Calu3 (cell line): ENCODE data around the gene OR2K2. TPM values are rescaled to one million over a fixed set of nuclear protein-coding genes. Genes with fewer than 3 reads are reported as not detected.
"Not testable (repeated sequence)": the region's sequence is repeated elsewhere in the genome, so short reads cannot be mapped to it uniquely, and the experiment has no call there.

ENCODE experiments used
- BruUV-seq: library from RNA; stranded (reverse); fragments of 400-500 nt; replicated peaks from 2 replicates; lab custom pipeline; 2021; lab: Mats Ljungman, UMichigan
- CTCF ChIA-PET: fragments of 300-600 bp; sonication (Branson Sonifier 250); formaldehyde crosslinking; loops from one replicate; lab custom pipeline; 2022; ENCODE audit warnings: antibody characterized with exemption; lab: Charles Lee
- DNase-seq: peaks from one replicate; pipeline ENCODE4 v3.0.0; 2022
- H3K27ac Mint-ChIP-seq: one replicate; pipeline ENCODE4 v1.8.0; 2022; ENCODE audit warnings: mixed read lengths; ENCODE audit not compliant: unreplicated experiment
- H3K27me3 Mint-ChIP-seq: one replicate; pipeline ENCODE4 v1.8.0; 2022; ENCODE audit warnings: mixed read lengths; ENCODE audit not compliant: unreplicated experiment
- H3K36me3 Mint-ChIP-seq: one replicate; pipeline ENCODE4 v1.8.0; 2022; ENCODE audit warnings: mild to moderate bottlenecking, moderate library complexity, mixed read lengths; ENCODE audit not compliant: insufficient read depth, unreplicated experiment
- H3K4me1 Mint-ChIP-seq: one replicate; pipeline ENCODE4 v1.8.0; 2022; ENCODE audit warnings: mild to moderate bottlenecking, low read depth, mixed read lengths; ENCODE audit not compliant: unreplicated experiment
- H3K4me3 Mint-ChIP-seq: one replicate; pipeline ENCODE4 v1.8.0; 2022; ENCODE audit warnings: mild to moderate bottlenecking, low read depth, moderate library complexity, mixed read lengths; ENCODE audit not compliant: unreplicated experiment
- H3K9me3 Mint-ChIP-seq: one replicate; pipeline ENCODE4 v1.8.0; 2022; ENCODE audit warnings: low read depth, mixed read lengths; ENCODE audit not compliant: unreplicated experiment
- intact Hi-C: fragments of 100-400 bp; cut with micrococcal nuclease; formaldehyde crosslinking; loops from one replicate; pipeline ENCODE4 v1.10.0; 2022; ENCODE audit not compliant: unreplicated experiment
- total RNA-seq: library from RNA; stranded (reverse); gene quantifications from 2 replicates; pipeline ENCODE4 v1.2.3, GENCODE V29; 2022
- TF ChIP-seq, protein P1 (sequence below): fragments of 200-600 bp; IDR thresholded peaks from one replicate; pipeline ENCODE4 v1.8.0; 2022; ENCODE audit warnings: antibody characterized with exemption; ENCODE audit not compliant: unreplicated experiment

The OR2K2 gene
- total RNA-seq, 1 experiment from 2014 or later = not detected

DNA sequence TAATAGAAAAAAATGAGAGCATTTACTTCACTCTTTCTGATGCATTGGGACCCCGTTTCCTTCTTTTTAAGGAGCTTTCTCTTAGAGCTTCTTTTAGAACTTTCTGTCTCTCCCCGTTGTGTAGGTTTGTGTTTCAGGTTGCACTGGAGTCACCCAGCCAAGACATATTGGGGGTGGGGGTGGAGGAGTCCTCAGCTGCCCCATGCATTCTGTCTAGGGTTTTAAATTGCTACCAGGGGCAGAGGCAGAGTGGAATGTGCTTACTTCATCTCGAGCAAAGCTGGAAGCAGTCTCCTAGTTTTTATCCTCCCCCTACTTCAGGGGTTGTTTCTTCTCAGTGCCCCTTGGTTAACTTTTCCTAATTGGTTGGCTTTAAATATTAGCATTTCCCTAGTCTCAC is 9.4 kb downstream of the OR2K2 start:
- H3K27ac Mint-ChIP-seq = no peak overlapping the region
- no peak overlapping the region for H3K4me3 Mint-ChIP-seq
- H3K36me3 Mint-ChIP-seq = no peaks in the 10 kb centered on the region
- CTCF ChIA-PET = no interaction called here
- no peaks in the 10 kb centered on the region for H3K9me3 Mint-ChIP-seq
- no peaks in the 10 kb centered on the region for H3K27me3 Mint-ChIP-seq
- BruUV-seq = no TSS peak
- no peaks in the 10 kb centered on the region for H3K4me1 Mint-ChIP-seq
- DNase-seq = no peak
- TF ChIP-seq, protein P1, sequence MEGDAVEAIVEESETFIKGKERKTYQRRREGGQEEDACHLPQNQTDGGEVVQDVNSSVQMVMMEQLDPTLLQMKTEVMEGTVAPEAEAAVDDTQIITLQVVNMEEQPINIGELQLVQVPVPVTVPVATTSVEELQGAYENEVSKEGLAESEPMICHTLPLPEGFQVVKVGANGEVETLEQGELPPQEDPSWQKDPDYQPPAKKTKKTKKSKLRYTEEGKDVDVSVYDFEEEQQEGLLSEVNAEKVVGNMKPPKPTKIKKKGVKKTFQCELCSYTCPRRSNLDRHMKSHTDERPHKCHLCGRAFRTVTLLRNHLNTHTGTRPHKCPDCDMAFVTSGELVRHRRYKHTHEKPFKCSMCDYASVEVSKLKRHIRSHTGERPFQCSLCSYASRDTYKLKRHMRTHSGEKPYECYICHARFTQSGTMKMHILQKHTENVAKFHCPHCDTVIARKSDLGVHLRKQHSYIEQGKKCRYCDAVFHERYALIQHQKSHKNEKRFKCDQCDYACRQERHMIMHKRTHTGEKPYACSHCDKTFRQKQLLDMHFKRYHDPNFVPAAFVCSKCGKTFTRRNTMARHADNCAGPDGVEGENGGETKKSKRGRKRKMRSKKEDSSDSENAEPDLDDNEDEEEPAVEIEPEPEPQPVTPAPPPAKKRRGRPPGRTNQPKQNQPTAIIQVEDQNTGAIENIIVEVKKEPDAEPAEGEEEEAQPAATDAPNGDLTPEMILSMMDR = no peak
- intact Hi-C loops = no loop called here

DNA sequence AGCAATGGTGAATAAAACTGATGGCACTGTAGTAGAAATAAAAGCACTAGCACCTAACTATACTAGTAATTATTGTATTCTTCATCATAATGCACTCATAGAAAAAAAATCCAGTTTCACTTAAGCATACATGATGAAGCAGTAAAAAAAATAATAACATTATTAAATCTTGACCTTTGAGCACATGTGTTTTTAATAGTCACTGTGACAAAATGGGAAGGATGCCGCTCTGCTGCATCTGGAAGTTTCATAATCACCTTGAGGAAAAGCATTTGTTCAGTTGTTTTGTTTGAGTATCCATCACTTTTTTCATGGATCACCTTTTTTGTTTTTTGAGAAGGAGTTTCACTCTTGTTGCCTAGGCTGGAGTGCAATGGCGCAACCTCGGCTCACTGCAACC is 13.2 kb downstream of the OR2K2 start:
- H3K9me3 Mint-ChIP-seq = no peaks in the 10 kb centered on the region
- DNase-seq = no peak
- H3K4me1 Mint-ChIP-seq = no peaks in the 10 kb centered on the region
- CTCF ChIA-PET = no interaction called here
- no peaks in the 10 kb centered on the region for H3K27me3 Mint-ChIP-seq
- H3K4me3 Mint-ChIP-seq = no peak overlapping the region
- TF ChIP-seq, protein P1 = no peak
- H3K36me3 Mint-ChIP-seq = no peaks in the 10 kb centered on the region
- no peak overlapping the region for H3K27ac Mint-ChIP-seq
- no TSS peak for BruUV-seq
- intact Hi-C loops = no loop called here

DNA sequence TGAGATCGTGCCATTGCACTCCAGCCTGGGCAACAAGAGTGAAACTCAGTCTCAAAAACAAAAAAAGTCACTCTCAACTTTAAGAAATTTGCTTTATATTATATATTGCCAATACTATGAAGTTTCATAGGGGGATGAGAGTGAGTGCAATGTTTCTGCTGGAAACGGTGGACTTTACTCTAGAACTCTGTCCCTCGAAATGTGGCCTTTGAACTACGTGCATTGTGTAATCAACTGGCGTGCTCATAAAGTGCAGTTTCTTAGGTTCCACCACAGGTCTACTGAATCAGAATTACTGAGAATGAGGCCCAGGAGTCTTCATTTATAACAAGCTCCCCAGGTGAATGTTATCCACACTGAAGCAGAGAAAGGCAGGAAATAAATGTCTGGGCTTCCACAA is 24.1 kb downstream of the OR2K2 start:
- H3K36me3 Mint-ChIP-seq = no peaks in the 10 kb centered on the region
- no peak overlapping the region for H3K27ac Mint-ChIP-seq
- CTCF ChIA-PET = no interaction called here
- intact Hi-C loops = no loop called here
- H3K9me3 Mint-ChIP-seq = no peaks in the 10 kb centered on the region
- DNase-seq = no peak
- no peak overlapping the region for H3K4me3 Mint-ChIP-seq
- TF ChIP-seq, protein P1 = no peak
- no TSS peak for BruUV-seq
- H3K27me3 Mint-ChIP-seq = no peaks in the 10 kb centered on the region
- H3K4me1 Mint-ChIP-seq = no peaks in the 10 kb centered on the region

DNA sequence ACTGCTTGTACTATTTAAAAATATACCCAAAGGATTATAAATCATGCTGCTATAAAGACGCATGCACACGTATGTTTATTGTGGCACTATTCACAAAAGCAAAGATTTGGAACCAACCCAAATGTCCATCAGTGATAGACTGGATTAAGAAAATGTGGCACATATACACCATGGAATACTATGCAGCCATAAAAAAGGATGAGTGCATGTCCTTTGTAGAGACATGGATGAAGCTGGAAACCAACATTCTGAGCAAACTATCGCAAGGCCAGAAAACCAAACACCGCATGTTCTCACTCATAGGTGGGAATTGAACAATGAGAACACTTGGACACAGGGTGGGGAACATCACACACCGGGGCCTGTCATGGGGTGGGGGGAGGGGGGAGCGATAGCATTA is 26.0 kb downstream of the OR2K2 start:
- H3K9me3 Mint-ChIP-seq, intact Hi-C loops, CTCF ChIA-PET, DNase-seq, H3K27ac Mint-ChIP-seq, H3K27me3 Mint-ChIP-seq, H3K4me1 Mint-ChIP-seq, H3K36me3 Mint-ChIP-seq, H3K4me3 Mint-ChIP-seq, BruUV-seq: not testable (repeated sequence)

DNA sequence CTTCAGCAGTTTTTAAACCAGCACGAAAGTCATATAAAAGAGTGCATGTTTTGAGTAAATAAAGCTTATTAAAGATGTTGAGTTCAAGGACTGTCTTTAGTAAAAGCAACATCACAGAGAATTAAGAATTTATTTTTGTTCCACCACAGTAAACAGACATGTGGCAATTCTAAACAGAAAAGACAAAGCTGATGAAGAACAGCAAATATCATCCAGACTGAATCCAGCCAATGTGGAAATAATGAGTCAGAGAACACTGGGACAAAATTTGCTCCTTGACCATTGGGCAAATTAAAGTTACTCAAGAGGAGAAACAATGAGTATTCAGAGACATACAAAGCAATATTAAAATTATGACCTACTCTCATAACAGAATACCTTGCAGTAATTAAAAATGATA is 28.8 kb downstream of the OR2K2 start:
- no peak for DNase-seq
- BruUV-seq = no TSS peak

More for the DNA sequence above, 28.8 kb downstream of the OR2K2 start:
- no peaks in the 10 kb centered on the region for H3K4me1 Mint-ChIP-seq
- peaks cover 3% of the 10 kb centered on the region for H3K9me3 Mint-ChIP-seq
- no peak overlapping the region for H3K4me3 Mint-ChIP-seq
- H3K36me3 Mint-ChIP-seq = no peaks in the 10 kb centered on the region
- CTCF ChIA-PET = no interaction called here
- TF ChIP-seq, protein P1 = no peak
- intact Hi-C loops = no loop called here
- no peaks in the 10 kb centered on the region for H3K27me3 Mint-ChIP-seq
- no peak overlapping the region for H3K27ac Mint-ChIP-seq
